K562 (cell line): ENCODE data around the gene CDH2. TPM values are rescaled to one million over a fixed set of nuclear protein-coding genes. Genes with fewer than 3 reads are reported as not detected.

Experiments used
- ATAC-seq: fragments of 200-7000 bp; cut with Tn5 transposase; 3 replicates; pipeline ENCODE4 v1.9.1; 2020; ENCODE audit warnings: moderate library complexity
- BruUV-seq: library from RNA; stranded (reverse); fragments of 400-500 nt; replicated peaks from 2 replicates; lab custom pipeline; 2021; lab: Mats Ljungman, UMichigan
- CTCF ChIA-PET: fragments of 300-600 bp; formaldehyde crosslinking; extraction: SDS; loops from one replicate; lab custom pipeline; 2021; ENCODE audit warnings: low intra/inter-chr PET ratio; lab: Yijun Ruan, JAX
- POLR2A ChIA-PET: fragments of 300-600, 350-650 bp; sonication (Branson Sonifier 250); formaldehyde crosslinking; extraction: SDS; loops from one replicate; lab custom pipeline; 2021; ENCODE audit warnings: antibody characterized with exemption, inconsistent platforms; lab: Yijun Ruan, JAX
- DNase-seq, 4 experiments: peaks; one replicate each; pipeline versions ENCODE4 v3.0.0 to v3.0.0-alpha.2; 2011 to 2018; ENCODE audit warnings: low spot score in 3 of 4, mixed read lengths in 3 of 4; ENCODE audit errors: extremely low read depth in 1 of 4
- FAIRE-seq: peaks from 2 replicates; lab custom pipeline; 2011; peaks lifted over from hg19 to GRCh38; lab: Jason Lieb, UNC
- H2AFZ ChIP-seq: 2 replicates; pipeline ENCODE4 v1.6.0; 2011; ENCODE audit warnings: low read depth, low read length, control low read depth, inconsistent platforms
- H3K27ac ChIP-seq: fragments of 200-600 bp; 3 replicates; pipeline ENCODE4 v1.8.0; 2011; ENCODE audit warnings: low read depth, mild to moderate bottlenecking, control low read depth, inconsistent platforms, low read length, moderate library complexity, mixed read lengths; ENCODE audit errors: extremely low read depth
- H3K27me3 ChIP-seq, 2 experiments: fragments of 300-600 bp in 1 of 2; 2 replicates in 1 of 2; 3 replicates in 1 of 2; pipeline versions ENCODE4 v1.6.0 to v1.8.0; 2011; ENCODE audit warnings: inconsistent platforms in 2 of 2, low read length in 2 of 2, mild to moderate bottlenecking in 1 of 2, mixed read lengths in 1 of 2, moderate library complexity in 1 of 2; ENCODE audit not compliant: control insufficient read depth in 2 of 2, insufficient read depth in 2 of 2
- H3K36me3 ChIP-seq: fragments of 300-600 bp; 3 replicates; pipeline ENCODE4 v1.8.0; 2011; ENCODE audit warnings: mild to moderate bottlenecking, low read length, inconsistent platforms; ENCODE audit not compliant: control insufficient read depth, insufficient read depth
- H3K4me1 ChIP-seq, 2 experiments: fragments of 200-600 bp in 1 of 2; replicated peaks in 1 of 2; 2 replicates in 1 of 2; 3 replicates in 1 of 2; pipeline versions ENCODE4 v1.5.1 to v1.8.0; 2011; ENCODE audit warnings: inconsistent platforms in 2 of 2, low read length in 2 of 2, mild to moderate bottlenecking in 1 of 2, mixed read lengths in 1 of 2, moderate library complexity in 1 of 2; ENCODE audit not compliant: control insufficient read depth in 2 of 2, insufficient read depth in 2 of 2
- H3K4me2 ChIP-seq: 2 replicates; pipeline ENCODE4 v1.6.1; 2011; ENCODE audit warnings: low read length, control low read depth, inconsistent platforms, mixed read lengths; ENCODE audit not compliant: insufficient read depth
- H3K4me3 ChIP-seq: fragments of 200-600 bp; sonication (generic), shearing (Covaris generic); 2 replicates; pipeline ENCODE4 v1.5.1; 2016; ENCODE audit warnings: control low read depth, inconsistent platforms
- H3K79me2 ChIP-seq: fragments of 200-600 bp; 3 replicates; pipeline ENCODE4 v1.8.0; 2011; ENCODE audit warnings: low read length, inconsistent platforms; ENCODE audit not compliant: control insufficient read depth, insufficient read depth
- H3K9ac ChIP-seq, 2 experiments: 2 replicates each; pipeline versions ENCODE4 v1.6.0 to v1.6.1; 2011; ENCODE audit warnings: low read depth in 2 of 2, low read length in 2 of 2, control low read depth in 1 of 2, inconsistent platforms in 1 of 2, mild to moderate bottlenecking in 1 of 2, mixed read lengths in 1 of 2; ENCODE audit not compliant: insufficient read depth in 1 of 2
- H3K9me1 ChIP-seq: one replicate; pipeline ENCODE4 v1.6.0; 2011; ENCODE audit warnings: inconsistent platforms, mild to moderate bottlenecking, low read length, moderate library complexity; ENCODE audit not compliant: control insufficient read depth, insufficient read depth
- H3K9me3 ChIP-seq: replicated peaks from 2 replicates; pipeline ENCODE4 v1.5.1; 2011; ENCODE audit warnings: low read depth, low read length, inconsistent platforms; ENCODE audit not compliant: control insufficient read depth, insufficient read depth
- H4K20me1 ChIP-seq: replicated peaks from 2 replicates; pipeline ENCODE4 v1.6.1; 2011; ENCODE audit warnings: low read length, inconsistent platforms, mixed read lengths; ENCODE audit not compliant: control insufficient read depth, insufficient read depth
- BRF2 ChIP-seq: IDR thresholded peaks from 3 replicates; pipeline ENCODE4 v1.6.1; 2011; ENCODE audit warnings: borderline replicate concordance, mild to moderate bottlenecking; ENCODE audit not compliant: insufficient read length, insufficient read depth
- CEBPG ChIP-seq, 3 experiments: fragments of 200-800 bp in 1 of 3; sonication (Bioruptor generic) in 1 of 3; sonication (generic) in 1 of 3; formaldehyde crosslinking in 1 of 3; IDR thresholded peaks in 2 of 3; conservative IDR thresholded peaks in 1 of 3; 2 replicates each; pipeline versions ENCODE4 v1.6.1 to v1.8.0; 2016 to 2022; ENCODE audit warnings: missing compliant biosample characterization in 2 of 3, missing genetic modification characterization in 2 of 3, mild to moderate bottlenecking in 1 of 3, missing genetic modification reagents in 1 of 3
- COPS2 ChIP-seq: fragments of 450-650 bp; conservative IDR thresholded peaks from 2 replicates; pipeline ENCODE4 v1.6.1; 2016; ENCODE audit warnings: mild to moderate bottlenecking, moderate library complexity
- POU5F1 ChIP-seq: fragments of 150-350 bp; IDR thresholded peaks from 2 replicates; pipeline ENCODE4 v1.6.1; 2014; ENCODE audit warnings: borderline replicate concordance, low read length, low read depth, mild to moderate bottlenecking; ENCODE audit not compliant: partially characterized antibody
- RBBP5 ChIP-seq: fragments of 200-600 bp; sonication (generic); IDR thresholded peaks from 2 replicates; pipeline ENCODE4 v1.6.1; 2012; ENCODE audit warnings: borderline replicate concordance, mild to moderate bottlenecking, low read length, control low read depth, inconsistent platforms; ENCODE audit not compliant: insufficient read depth, poor library complexity, severe bottlenecking
- RBM17 ChIP-seq: fragments of 200-400 bp; formaldehyde crosslinking; IDR thresholded peaks from 2 replicates; pipeline ENCODE4 v1.6.1; 2017; ENCODE audit warnings: low read depth, mild to moderate bottlenecking, low read length, borderline replicate concordance
- SNIP1 ChIP-seq: fragments of 450-650 bp; IDR thresholded peaks from 2 replicates; pipeline ENCODE4 v1.7.1; 2017; ENCODE audit warnings: low read depth, mild to moderate bottlenecking
- ZBED1 ChIP-seq: IDR thresholded peaks from 2 replicates; pipeline ENCODE4 v1.6.1; 2014
- ZNF184 ChIP-seq: sonication (generic); formaldehyde crosslinking; IDR thresholded peaks from 2 replicates; pipeline ENCODE4 v1.5.0; 2020; ENCODE audit warnings: missing genetic modification reagents
- ZNF263 ChIP-seq: sonication (generic); formaldehyde crosslinking; IDR thresholded peaks from 2 replicates; pipeline ENCODE4 v1.8.0; 2022; ENCODE audit warnings: mild to moderate bottlenecking, missing genetic modification reagents, borderline replicate concordance
- WGBS: fragments of 100-300 bp; shearing (Covaris generic); methylation state at CpG from one replicate; pipeline ENCODE4 v1.1.6; 2016; ENCODE audit warnings: low coverage, mixed read lengths; ENCODE audit not compliant: insufficient coverage; ENCODE audit errors: missing lambda C conversion rate; 5-methylcytosine and 5-hydroxymethylcytosine counted together
- in situ Hi-C: fragments of 300-500 bp; cut with MboI; formaldehyde crosslinking; loops from 4 replicates; pipeline ENCODE4 v1.15.0; 2018; ENCODE audit warnings: inconsistent platforms, mixed read lengths
- intact Hi-C: fragments of 100-400 bp; cut with micrococcal nuclease; formaldehyde crosslinking; loops from 2 replicates; pipeline ENCODE4 v1.14.2; 2022
- polyA plus RNA-seq, 8 experiments: library from polyadenylated mRNA; depleted of rRNA in 4 of 8; stranded (reverse) in 5 of 8; unstranded in 3 of 8; fragments of >200 nt; fragmentation: Nextera tagmentation in 2 of 8; fragmentation: Illumina TruSeq in 1 of 8; extraction: Ambion mirVana in 2 of 8; extraction: Trizol in 1 of 8; gene quantifications; 2 replicates each; pipeline versions ENCODE4 v1.2.1 to v1.2.3, GENCODE V29; 2011 to 2014; ENCODE audit warnings: inconsistent platforms in 1 of 8, missing spikeins in 1 of 8
- total RNA-seq, 7 experiments: library from RNA; depleted of rRNA in 6 of 7; stranded (reverse); fragments of >200 nt in 6 of 7; fragmentation: Illumina TruSeq in 2 of 7; extraction: Trizol in 2 of 7; gene quantifications; 2 replicates each; pipeline versions ENCODE4 v1.2.1 to v1.2.3, GENCODE V29; 2011 to 2021; ENCODE audit warnings: low replicate concordance in 1 of 7
- TF ChIP-seq, protein P1 (sequence below): sonication (generic); formaldehyde crosslinking; IDR thresholded peaks from 2 replicates; pipeline ENCODE4 v1.5.0; 2020; ENCODE audit warnings: missing genetic modification reagents

The CDH2 gene
- total and polyA plus RNA-seq, 9 of the 15 experiments (the other 6 are each of a cell fraction or from before 2014, with no cell fraction given) = 0.04 TPM; not detected in 8

DNA sequence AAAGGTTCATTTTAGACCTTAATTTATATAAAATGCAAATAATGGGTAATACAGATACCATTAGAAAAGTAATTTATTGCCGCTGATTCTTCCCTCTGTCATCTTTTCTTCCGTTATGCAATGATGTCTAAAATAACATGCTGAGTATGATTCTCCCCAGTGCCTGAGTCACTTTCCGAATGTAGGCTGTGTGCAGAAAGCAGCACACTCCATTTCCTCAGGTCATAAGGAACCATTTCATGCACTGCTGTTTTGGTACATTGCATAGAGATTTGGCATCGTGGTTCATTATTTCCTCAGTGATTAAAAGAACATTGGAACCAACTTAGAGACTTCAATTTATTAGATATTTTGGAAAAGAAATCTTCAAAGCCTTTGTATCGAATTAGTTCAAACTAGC, 173.5 kb downstream of the CDH2 start:
- Histone ChIP-seq H3K4me2 (no peak overlapping the region), H3K9me1 (no peaks in the 10 kb centered on the region), H3K9me3 (no peaks in the 10 kb centered on the region; the same call in 1 of the 2 replicates), H3K79me2 (no peaks in the 10 kb centered on the region), H2AFZ (no peak overlapping the region), H3K27ac (no peak overlapping the region), H3K4me1 (no peaks in the 10 kb centered on the region), H4K20me1 (no peaks in the 10 kb centered on the region), H3K4me3 (no peak overlapping the region), H3K36me3 (no peaks in the 10 kb centered on the region), H3K9ac (no peak overlapping the region), H3K27me3 (no peaks in the 10 kb centered on the region)
- DNase-seq = no peak
- intact Hi-C loops (no loop called here), in situ Hi-C loops (no loop called here)
- ATAC-seq = no peak
- WGBS = 3% methylated on average over 5 of the region's 5 CpGs
- CTCF ChIA-PET = no interaction called here
- no TSS peak for BruUV-seq
- TF ChIP-seq POU5F1 = no peak
- no peak for TF ChIP-seq ZNF184 (CRISPR knock-in tag)
- TF ChIP-seq BRF2 = no peak
- TF ChIP-seq ZBED1 = no peak
- no peak for TF ChIP-seq ZNF263 (CRISPR knock-in tag)
- no peak for TF ChIP-seq RBM17
- TF ChIP-seq SNIP1 = no peak
- no peak for TF ChIP-seq CEBPG (CRISPR knock-in tag; IDR thresholded peaks at IDR 0.05)
- TF ChIP-seq CEBPG (tag; conservative IDR thresholded peaks at IDR 0.05 in 1 of 2, IDR thresholded peaks at IDR 0.05 in 1 of 2) = no peak
- TF ChIP-seq, protein P1, sequence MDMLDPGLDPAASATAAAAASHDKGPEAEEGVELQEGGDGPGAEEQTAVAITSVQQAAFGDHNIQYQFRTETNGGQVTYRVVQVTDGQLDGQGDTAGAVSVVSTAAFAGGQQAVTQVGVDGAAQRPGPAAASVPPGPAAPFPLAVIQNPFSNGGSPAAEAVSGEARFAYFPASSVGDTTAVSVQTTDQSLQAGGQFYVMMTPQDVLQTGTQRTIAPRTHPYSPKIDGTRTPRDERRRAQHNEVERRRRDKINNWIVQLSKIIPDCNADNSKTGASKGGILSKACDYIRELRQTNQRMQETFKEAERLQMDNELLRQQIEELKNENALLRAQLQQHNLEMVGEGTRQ (CRISPR knock-in tag) = no peak
- no peak for TF ChIP-seq COPS2
- TF ChIP-seq RBBP5 = no peak
- no peak for FAIRE-seq
- POLR2A ChIA-PET = no interaction called here
